A549 (cell line): ENCODE measurements around the gene ALOX5.

Source experiments
- EHMT2 ChIP-seq: fragments of 200-600 bp; sonication (generic); IDR thresholded peaks from 2 replicates; pipeline ENCODE4 v1.6.1; 2016; ENCODE audit warnings: antibody characterized with exemption, low read depth, mild to moderate bottlenecking, moderate library complexity
- TF ChIP-seq, protein P1 (sequence below): fragments of 450-650 bp; IDR thresholded peaks from 2 replicates; pipeline ENCODE4 v1.6.1; 2014; ENCODE audit warnings: antibody characterized with exemption

- no peak for TF ChIP-seq EHMT2
- TF ChIP-seq, protein P1, sequence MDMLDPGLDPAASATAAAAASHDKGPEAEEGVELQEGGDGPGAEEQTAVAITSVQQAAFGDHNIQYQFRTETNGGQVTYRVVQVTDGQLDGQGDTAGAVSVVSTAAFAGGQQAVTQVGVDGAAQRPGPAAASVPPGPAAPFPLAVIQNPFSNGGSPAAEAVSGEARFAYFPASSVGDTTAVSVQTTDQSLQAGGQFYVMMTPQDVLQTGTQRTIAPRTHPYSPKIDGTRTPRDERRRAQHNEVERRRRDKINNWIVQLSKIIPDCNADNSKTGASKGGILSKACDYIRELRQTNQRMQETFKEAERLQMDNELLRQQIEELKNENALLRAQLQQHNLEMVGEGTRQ = no peak
These were observed 45.0 kb downstream of the ALOX5 start for GRCh38 chr10:45418849-45419675.
